GM23248 (cell line): ENCODE data around the gene FBN1.

ENCODE experiments used
- EZH2 ChIP-seq: fragments of 200-600 bp; sonication (generic); IDR thresholded peaks from 2 replicates; pipeline ENCODE4 v1.6.1; 2018; ENCODE audit warnings: antibody characterized with exemption, mild to moderate bottlenecking; ENCODE audit not compliant: insufficient read depth, poor library complexity, severe bottlenecking
- EZH2phosphoT487 ChIP-seq: fragments of 200-600 bp; sonication (generic); IDR thresholded peaks from 2 replicates; pipeline ENCODE4 v1.6.1; 2018; ENCODE audit warnings: antibody characterized with exemption, moderate library complexity, mild to moderate bottlenecking, low read depth; ENCODE audit not compliant: insufficient read depth

- TF ChIP-seq EZH2 (no peak), EZH2phosphoT487 (no peak)
These were observed 198.5 kb downstream of the FBN1 start for GRCh38 chr15:48447058-48447457.
